GM19395 (cell line): ENCODE data around the gene CFAP57.

ENCODE experiments used
- ATAC-seq: cut with Tn5 transposase; IDR thresholded peaks from one replicate; pipeline ENCODE4 v1.9.1; 2021; ENCODE audit warnings: mild to moderate bottlenecking, moderate library complexity; ENCODE audit not compliant: unreplicated experiment

The CFAP57 gene

DNA sequence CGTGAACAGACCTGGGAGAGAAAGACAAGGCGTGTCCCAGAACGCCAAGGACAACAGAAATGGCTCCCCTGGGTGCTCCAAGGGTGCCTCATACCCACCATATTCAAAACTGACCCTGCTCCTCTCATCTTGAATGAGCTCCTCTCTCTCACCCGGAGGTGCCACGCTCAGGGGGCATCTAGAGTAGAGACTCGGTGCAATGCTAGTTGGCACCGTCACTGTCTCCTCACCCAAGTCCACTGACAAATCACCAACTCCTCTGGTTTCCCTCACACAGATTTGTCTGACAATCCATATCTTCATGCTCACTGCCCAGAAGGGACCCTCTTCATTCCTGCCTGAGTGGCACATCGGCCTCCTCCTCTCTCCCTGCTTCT lies 102.7 kb downstream of the CFAP57 start:
- ATAC-seq: no peak

DNA sequence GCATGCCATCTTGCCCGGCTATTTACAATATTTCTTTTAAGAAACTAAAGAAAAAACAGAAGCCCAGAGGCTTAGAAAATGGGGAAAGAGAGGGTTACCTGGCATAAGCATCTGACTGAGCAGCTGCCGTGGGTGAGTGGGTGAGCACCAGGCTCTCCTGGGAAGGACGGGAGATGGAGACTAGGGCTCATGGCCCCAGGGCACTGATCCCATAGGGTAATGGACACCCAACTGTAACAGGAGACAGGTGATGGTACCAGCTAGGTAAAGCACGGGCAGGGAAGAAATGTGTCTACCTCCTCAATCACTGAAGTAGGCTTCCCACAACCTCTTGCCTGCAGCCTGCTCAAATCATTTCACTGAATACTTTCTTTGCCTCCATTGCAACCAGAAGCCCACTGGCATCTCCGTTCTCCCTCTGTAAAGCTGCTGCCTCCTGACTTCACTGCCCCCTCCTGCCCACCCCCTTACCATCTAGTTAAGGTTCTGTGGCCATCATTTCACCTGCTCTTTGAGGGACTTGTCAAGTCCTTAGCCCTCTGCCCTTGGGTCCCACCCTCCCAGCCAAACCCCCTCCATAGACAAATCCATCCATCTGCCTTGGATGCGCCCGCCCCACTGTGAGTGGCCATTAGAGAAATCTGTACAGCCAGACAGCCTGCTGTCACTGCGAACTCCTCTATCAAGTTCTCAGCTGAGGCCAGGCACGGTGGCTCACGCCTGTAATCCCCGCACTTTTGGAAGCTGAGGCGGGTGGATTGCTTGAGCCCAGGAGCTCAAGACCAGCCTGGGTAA lies 103.9 kb downstream of the CFAP57 start:
- no peak for ATAC-seq

DNA sequence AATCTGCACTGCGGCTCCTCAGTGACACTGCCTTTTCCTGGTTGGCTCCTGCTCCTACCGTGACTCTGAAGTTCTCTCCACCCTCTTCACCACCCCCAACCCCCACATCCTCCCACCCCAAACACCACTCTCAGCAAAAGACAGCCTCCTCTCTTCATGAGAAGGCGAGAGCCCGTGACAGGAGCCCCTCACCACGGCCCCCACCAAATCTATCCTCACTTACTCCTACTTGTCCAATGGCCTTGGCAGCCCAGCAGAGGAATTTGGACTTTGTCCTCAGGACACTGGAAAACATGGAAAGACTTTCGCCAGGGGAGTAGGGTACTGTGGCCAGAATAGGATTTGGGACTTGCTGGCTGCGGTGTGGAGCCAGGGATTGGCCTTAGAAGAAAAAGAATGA lies 104.5 kb downstream of the CFAP57 start:
- no peak for ATAC-seq

DNA sequence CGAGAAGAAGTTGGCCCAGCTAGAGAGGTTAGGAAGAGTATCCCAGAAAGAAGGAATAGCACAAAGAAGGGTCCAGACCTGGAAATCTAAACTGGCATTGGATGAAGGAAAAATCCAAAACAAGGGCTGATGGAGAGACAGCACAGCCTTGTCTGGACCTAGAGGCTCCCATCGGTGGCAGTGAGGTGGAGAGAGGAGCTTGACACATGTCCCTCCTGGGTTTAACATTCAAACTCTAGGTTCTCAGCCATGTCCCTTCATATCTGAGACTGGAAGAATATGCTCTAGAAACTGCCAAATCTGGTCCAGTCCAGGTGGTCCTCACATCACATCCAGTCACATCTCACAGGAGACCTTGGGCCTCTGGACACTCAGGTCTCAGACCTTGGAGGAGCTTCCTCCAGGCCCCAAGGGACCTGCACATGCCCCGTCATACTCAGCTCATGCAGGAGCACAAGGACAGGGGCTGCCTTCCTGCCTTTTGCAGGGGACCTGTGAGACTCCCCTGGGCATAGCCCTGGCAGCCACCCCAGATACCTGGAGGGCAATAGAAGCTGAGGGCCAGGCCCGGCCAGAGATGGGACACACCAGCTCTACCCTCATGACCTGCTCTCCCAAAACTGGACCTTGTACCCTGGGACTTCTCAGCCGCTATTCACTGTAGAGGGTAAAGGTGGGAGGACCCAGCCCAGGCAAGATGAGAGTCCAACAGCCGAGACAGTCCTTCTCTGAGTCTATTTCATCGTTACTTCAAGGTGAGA lies 105.2 kb downstream of the CFAP57 start:
- ATAC-seq: no peak

DNA sequence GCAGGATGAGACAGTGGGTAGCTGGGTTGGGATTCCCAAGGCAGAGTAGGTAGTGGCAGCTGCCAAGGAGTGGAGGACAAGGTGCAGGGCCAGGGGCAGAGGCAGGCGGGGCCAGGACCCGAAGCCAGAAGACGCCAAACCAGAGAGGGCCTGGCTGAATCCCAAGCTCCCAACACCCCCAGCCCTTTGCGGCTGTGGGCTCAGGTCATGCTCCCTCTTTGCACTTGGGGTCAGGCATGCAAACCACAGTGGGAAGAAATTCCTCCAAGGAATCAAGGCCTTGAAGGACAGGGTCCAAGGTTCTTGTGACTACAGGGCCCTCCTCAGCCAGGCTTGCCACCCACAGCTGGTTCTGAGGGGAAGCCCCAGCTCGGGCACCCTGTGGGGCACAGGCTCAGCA lies 107.0 kb downstream of the CFAP57 start:
- ATAC-seq: no peak

DNA sequence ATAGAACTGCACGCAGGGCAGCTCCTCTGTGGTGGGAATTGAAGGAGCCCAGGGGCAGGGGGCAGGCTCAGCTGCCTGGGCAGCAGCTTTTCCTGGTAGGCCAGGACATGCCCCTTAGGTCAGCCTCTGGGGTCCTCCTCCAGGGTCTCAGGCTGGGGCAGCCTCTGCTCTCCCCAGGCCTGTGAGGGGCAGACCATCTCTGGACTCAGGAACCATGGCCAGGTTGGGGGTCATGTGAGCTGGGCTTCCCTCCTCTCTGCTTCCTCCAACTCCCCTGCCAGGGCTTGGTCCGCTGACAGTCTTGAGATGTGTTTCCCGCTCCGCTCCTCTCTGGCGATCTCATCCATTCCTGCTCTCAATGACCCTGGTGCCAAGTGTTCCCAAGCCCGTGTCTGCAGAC lies 107.5 kb downstream of the CFAP57 start:
- no peak for ATAC-seq

DNA sequence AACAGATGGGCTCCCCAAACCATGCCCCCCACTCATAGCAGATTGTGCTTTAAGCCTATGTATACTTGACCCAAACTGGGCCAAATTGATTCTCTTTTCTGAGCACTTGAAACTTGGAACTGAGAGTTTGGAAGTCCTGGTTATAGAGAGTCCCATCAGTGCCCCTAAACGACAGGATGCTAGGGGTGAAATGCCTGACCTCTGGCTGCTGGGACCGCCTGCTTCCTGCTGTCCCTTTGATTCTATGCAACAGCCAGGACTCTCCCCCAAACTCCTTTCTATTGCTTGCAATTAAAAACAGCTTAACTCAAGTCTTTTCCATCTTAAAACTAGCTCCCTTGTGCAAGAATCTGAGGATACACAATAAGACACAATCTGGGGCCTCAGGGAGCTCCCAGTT lies 108.6 kb downstream of the CFAP57 start:
- ATAC-seq: no peak

DNA sequence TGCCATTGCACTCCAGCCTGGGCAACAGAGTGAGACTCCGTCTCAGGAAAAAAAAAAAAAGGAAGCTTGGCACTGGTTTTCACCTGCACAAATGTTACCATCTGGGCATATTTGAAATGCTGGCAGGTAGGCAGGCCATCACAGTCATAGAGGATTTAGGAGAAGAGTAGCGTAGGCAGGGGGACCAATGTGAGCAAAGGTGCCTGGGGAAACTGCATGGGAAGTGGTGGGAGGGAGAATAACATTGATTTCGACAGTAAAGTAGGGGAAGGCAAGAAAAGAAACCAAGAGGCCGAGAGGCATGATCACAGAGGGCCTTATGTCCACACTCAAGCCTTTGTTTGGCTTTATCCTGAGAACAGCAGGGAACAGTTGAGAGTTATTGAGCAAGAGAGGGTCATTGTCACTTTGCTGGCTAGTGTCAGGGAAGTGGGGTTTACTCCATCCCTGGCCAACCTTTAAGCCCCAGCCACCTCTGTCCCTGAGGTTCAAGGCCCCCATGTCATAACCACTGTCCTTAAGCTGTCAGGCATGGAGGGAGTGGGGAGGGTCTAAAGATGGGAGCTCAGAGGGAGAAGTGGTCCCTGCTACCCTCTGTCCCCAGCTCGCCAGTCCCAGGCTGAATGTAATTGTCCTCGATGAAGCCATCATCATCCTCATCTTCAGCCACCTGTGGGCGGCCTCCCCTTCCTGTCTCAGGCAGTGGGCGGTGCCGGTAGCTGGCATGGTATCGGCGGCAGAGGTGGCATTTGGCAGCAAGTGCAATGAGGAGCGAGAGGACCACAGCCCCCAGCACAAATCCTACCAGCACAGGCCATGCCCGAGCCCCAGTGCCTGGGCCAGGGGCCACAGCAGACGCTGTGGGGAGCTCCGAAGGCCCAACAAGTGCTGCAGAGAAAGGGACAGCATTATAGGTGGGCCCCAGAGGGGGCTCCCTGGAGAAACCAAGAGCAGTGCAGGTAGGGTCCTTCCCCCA lies 110.4 kb downstream of the CFAP57 start:
- no peak for ATAC-seq

DNA sequence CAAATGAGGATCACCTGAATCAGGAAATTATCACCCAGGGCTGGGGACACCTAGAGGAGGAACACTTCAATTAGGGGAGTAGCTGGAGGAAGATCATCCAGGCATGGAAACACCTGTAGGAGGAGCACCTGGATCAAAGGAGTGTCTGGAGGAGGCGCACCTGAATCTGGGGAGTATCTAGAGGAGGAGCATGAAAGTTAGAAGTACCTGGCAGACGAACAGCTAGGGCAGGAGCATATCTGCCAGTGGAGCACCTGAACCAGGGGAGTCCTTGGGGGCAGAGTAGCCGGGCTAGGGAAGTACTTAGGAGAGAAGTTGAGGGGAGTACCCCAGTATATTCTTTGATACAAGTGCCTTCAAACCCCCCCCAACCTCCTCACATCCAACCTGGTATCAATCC lies 111.9 kb downstream of the CFAP57 start:
- ATAC-seq: no peak

DNA sequence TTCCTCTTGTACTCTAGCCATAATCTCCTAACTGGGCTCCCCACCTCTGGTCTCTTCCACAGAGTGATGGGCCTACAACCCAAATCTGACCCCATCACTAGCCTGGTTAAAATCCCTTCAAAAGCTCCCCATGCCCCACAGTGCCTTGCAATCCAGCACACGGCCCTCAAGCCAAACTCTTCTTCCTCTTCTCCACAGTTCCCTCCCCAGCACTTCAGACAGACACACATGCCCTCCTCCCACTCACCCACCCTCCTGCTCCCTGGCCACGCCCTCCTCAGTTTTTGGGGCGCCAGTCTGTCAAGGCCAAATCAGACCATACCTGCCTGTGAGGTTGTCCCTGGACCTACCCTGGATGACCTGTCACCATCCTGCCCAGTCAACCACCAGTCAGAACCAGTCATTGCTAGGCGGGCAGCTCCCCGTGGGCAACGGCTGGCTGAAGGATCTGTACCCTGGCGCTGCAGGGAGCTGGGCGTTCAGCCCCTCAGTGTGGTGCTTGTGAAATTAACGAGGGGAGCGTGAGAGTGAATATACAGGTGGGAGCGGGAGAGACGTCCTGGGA lies 112.5 kb downstream of the CFAP57 start:
- ATAC-seq: no peak

DNA sequence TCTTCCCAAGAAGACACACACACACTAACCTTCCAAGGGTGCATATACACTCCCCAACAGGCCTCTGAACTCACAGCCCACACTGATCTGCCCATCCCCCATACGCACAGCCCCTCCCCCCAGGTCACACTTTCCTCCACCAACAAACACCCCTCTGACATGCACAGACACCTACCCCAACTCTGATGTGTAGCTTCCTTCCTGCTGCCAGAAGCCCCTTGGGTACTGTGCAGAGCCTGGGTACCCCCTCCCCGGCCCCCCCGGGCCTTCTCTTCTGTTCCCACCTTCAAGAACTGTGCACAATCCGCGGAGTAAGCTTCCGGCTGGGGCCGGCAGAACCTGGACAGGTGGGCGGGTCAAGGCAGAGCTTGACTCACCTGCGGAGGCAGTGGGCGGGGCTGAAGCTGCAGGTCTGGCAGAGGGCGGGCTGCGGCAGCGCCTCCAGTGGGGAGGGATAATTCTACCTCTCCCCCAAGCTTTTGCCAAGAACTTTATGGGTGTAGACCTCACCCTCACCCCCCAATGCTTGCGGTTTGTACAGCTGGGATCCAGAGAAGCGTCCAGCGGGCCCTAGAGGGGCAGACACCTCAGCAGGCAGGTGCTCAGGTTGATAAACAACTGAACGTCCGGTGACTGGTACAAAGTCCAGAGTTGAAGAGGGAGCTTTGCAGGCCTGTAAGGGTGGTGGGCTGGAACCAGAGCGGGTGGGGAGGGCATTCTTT lies 113.3 kb downstream of the CFAP57 start, which contains the start of gene C1orf210:
Gene C1orf210 (minus strand): TSS at position 313 of the 722 bp plus-strand sequence. CDS start 2,311 bp downstream, outside the sequence.
- no peak for ATAC-seq

DNA sequence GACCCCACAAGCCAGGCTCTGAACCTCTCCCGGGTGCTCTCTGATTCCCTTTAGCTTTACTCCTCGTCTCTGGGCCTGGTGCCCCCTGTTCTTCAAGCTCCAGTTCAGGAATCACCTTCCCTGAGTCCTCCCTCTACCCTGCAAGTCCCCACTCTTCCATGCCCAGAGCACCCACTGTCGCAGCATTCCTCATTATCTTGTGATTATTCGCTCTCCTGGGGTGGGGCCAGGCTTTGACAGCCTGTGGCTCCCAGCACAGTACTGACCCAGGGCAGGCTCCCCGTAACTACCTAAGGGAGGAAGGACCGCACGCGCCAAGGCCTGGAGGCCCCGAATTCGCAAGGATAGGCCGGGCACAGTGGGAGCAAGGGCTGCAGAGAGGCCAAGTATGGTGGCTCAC lies 114.0 kb downstream of the CFAP57 start:
- no peak for ATAC-seq

DNA sequence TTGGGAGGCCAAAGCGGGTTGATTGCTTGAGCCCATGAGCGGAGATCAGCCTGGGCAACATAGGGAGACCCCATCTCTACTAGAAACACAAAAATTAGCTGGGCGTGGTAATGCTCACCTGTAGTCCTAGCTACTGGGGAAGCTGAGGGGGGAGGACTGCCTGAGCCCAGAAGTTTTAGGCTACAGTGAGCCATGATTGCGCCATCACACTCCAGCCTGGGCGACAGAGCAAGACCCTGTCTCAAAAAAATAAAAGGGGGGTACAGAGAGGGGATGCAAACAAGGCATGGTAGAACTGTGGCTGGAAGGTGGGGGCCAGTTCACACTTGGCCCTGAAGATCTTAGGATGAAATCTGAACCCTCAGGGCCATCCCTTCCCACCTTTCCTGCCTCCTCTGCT lies 114.4 kb downstream of the CFAP57 start:
- no peak for ATAC-seq

DNA sequence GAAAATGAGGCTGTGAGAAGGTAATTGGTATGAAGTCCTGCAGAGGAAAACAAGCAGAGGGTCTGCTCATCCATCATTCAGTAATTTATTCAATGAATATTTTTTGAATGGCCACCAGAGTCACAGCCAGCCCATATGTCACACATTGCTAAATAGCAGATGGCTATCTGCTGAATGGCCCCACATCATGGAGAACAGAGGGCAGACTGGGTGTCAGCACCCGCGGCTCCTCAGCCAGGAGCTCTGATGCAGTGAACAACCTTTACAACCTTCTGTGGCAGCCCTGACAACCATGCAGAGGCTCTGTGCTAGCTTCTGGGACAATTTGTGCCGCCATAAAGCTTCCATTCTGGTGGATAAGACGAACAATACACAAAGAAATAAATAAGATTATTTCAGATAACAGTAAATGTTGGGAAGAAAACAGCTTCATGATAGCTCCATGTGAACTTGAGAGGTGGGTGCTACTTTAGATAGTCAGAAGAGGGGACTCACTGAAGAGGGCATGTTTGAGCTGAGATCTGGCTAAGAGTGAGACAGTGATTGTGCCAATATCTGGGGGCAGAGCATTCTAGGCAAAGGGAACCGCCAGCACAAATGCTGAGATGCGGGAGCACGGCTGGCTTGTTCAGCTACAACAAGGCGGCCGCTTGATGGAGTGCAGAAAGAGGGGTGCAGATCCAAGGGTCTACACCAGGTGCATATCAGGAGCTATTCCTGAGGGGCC lies 116.1 kb downstream of the CFAP57 start:
- no peak for ATAC-seq

DNA sequence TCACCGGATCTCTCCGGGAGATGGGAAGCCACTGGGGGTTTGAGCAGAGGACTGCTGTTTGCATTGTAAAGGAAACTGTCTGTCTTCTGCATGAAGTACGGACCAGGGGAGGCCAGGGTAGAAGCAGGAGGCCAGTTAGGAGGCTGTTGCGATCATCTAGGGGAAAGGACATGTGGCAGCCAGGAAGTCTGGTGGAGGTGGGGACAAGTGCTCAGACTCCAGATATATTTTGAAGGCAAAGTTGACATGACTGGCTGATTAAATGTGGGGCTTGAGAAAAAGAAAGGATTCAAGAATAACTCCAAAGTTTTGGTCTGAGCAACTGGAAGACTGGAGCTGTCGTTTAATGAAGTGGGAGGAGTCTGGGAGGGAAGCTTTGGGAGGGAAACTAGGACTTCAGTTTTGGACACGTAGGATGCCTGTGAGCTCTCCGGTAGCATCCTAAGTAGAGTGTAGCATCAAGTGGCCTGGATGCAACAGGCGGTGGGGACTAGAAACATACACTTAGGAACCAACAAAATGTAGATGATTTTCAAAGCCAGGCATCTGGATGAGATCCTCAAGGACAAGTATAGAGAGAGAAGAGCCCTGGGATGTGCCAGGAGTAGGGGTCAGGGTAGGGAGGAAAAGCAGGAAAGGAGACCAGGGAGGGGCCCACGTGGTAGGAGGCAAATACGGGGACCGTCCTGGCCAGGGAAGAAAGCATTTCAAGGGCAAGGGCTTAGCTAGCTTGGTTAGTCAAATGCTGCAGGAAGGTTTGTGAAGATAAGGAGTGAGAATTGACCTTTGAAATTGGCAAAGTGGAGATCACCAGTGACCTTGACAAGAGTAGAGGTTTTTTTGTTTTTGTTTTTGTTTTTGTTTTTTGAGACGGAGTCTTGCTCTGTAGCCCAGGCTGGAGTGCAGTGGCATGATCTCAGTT lies 116.9 kb downstream of the CFAP57 start:
- ATAC-seq: no peak

DNA sequence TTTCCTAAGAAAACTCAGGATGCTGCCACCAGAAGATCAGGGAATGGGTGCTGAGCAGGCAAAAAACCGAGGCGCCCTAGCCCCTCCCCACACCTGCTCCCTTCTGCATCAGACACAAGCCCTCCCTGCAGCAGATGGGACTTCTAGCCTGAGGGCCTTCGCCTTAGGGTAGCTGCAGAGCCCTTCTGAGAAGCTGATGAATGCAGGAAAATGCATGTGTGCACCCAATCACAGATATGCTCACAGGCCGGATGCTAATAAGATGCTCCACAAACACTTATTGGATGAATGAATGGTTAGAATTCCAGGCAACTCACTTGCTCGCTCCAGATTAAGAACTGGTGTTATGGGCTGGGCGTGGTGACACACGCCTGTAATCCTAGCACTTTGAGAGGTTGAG lies 120.1 kb downstream of the CFAP57 start:
- no peak for ATAC-seq

DNA sequence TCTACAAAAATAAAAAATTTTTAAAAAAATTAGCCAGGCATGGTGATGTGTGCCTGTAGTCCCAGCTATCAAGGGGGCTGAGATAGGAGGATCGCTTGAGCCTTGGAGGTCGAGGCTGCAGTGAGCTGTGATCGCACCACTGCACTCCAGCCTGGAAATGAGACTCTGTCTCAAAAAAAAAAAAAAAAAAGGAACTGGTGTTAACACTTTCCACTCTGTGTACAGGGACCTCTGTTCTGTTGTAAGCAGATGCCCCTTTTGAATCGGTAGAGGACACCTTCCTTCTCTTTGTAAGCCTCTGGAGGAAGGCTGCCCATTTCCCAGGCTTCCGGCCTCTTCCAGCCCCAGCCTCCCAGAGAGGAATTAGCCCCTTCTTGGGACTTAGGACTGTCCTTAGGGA lies 120.5 kb downstream of the CFAP57 start:
- ATAC-seq: no peak

DNA sequence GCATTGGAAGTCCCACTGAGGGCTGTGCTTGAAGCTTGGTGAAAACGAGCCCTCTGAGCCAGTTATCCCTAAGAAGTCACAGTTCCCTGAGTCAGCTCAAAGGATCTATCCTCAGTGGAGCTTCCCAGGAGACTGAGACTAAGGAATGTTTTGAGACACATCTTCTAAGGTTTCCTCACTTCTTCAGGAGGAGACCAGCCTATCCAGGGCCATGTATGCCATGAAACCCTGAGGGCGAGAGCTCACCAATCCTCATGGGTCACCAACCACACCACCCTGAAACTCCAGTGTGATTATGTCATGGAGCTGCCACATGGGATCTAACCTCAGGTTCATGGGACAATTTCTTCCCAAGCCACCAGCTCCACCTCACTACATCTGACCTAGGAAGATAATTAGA lies 121.0 kb downstream of the CFAP57 start:
- no peak for ATAC-seq
